Effector memory CD4-positive, alpha-beta T cell (primary cell): ENCODE measurements around the gene DPP6.

ENCODE experiments used
- DNase-seq, 3 donors: peaks; one replicate each; pipeline ENCODE4 v3.0.0-alpha.2; 2020
- H3K27ac ChIP-seq: 2 replicates; pipeline ENCODE4 v1.7.0; 2013; ENCODE audit warnings: mild to moderate bottlenecking, low read length, moderate library complexity; ENCODE audit not compliant: insufficient read depth, poor library complexity, severe bottlenecking
- H3K27me3 ChIP-seq: replicated peaks from 2 replicates; pipeline ENCODE4 v1.7.0; 2013; ENCODE audit warnings: mild to moderate bottlenecking, low read length; ENCODE audit not compliant: insufficient read depth, control insufficient read depth, poor library complexity, severe bottlenecking
- H3K36me3 ChIP-seq: 2 replicates; pipeline ENCODE4 v1.7.0; 2013; ENCODE audit warnings: mild to moderate bottlenecking, low read length, moderate library complexity; ENCODE audit not compliant: control insufficient read depth, insufficient read depth
- H3K4me1 ChIP-seq: 2 replicates; pipeline ENCODE4 v1.7.0; 2013; ENCODE audit warnings: low read length, mild to moderate bottlenecking; ENCODE audit not compliant: control insufficient read depth, insufficient read depth, poor library complexity, severe bottlenecking
- H3K4me3 ChIP-seq: 2 replicates; pipeline ENCODE4 v1.7.0; 2013; ENCODE audit warnings: low read length, low read depth, mild to moderate bottlenecking; ENCODE audit not compliant: insufficient read depth, poor library complexity, severe bottlenecking
- H3K9me3 ChIP-seq: 2 replicates; pipeline ENCODE4 v1.7.0; 2013; ENCODE audit warnings: mild to moderate bottlenecking, low read length, moderate library complexity; ENCODE audit not compliant: control insufficient read depth

Gene DPP6

DNA sequence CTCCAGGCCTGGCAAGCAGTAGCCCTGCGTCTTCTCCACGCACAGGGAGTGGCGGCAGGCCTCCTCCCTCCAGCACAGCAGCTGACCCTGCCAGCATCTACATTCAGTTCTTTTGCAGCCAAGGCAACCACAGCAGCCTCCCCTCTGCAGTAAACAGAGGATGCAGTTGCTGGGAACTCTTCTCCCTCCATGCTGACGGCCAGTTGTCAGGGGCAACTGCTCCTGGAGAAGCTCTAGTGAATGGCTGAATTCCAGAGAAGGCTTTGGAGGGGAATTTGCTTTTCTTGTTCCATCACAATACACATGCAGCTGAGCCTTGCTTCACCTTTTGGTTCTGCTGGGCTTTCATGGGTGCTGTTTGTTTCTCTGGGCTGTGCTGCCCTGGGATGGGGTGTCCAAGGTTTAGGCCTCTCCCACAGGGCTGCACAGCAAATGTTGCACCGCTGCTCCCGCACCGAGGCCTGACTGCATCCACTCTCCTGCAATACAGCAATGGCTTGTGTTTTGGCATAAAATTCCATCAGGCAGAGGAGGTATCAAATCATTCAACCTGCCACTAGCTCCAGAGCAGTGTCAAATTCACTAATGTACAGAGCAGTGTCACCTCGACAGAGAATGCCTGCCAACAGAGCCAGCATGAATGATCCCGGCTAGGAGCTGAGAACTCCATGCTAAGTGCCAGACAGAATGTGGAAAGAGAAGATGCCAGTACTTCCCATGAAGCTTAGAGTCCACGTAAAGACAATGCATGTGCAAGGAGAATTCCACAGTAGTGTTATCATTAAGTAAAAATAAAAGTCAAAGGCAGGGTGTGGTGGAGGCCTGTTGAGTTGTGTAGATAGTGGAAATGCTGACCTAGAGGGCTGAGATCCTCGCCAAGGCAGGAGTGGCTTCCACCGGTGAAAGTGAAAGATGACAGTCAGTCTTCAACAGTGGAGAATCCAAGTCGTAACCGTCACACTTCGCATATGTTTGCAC, 399.6 kb downstream of the DPP6 start:
- Histone ChIP-seq H3K9me3 (no peaks in the 10 kb centered on the region), H3K4me3 (no peak overlapping the region), H3K27me3 (no peaks in the 10 kb centered on the region), H3K27ac (no peak overlapping the region), H3K4me1 (no peaks in the 10 kb centered on the region), H3K36me3 (no peaks in the 10 kb centered on the region)
- DNase-seq, result no peak

DNA sequence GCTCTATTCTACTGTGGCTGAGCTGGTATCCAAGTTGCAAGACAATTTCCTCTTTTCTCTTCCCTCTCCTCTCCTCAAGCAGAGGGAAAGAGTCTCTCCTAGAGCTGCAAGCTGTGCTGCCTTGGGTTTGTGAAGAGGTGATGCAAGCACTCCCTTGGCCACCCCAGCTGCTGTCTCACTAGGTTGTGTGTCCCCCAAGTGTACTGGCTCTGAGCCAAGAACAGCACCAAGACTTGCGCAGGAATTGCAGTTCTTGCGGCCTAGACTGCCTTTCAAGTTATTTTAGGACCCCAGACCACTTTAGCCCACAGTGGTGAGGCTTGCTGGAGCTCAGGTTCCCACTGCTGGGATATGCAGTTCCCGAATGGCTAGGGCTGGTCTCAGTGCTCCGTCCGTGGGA, 411.6 kb downstream of the DPP6 start:
- Histone ChIP-seq H3K36me3 (no peaks in the 10 kb centered on the region), H3K27ac (no peak overlapping the region), H3K27me3 (no peaks in the 10 kb centered on the region), H3K9me3 (no peaks in the 10 kb centered on the region), H3K4me1 (no peaks in the 10 kb centered on the region), H3K4me3 (no peak overlapping the region)
- DNase-seq, result no peak

DNA sequence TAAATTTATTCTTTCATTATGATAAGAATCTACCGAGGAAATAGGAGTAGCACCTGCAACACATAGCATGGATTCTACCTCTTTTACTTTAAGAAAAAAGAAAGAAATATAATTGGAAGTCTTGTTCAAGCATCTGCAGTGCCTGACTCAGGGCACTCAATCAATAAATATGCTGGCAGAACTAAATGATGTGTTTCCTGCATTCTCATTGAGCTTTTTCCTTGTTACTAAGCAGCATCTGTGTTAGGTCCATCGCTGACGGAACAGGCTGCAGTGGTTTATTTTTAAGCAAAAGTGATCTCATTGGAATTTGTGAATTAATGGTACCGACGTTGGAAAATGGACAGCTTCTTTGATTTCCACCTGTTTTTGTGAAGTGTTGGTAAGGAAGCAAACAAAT, 417.5 kb downstream of the DPP6 start:
- H3K36me3 ChIP-seq, result no peaks in the 10 kb centered on the region

DNA sequence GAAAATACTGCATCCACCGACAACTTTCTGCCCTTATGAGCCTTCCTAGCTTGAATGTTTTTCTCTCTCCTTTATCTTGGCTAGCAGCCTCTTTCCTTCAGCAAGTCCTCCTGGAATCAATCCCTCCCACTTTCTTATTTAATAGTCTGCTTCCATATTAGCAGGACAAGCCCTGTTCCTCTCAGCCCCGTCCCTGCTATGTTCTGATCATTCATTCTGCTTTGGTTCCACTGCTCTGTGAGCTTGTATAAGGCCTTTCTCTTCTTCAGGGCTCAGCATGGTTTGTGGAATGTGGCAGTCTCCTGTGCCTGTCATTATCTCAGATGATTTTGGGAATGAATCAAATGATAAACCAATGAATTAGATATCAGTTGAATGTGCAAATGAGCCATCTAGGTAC, 420.1 kb downstream of the DPP6 start:
- H3K27me3 ChIP-seq, result no peaks in the 10 kb centered on the region
- no peaks in the 10 kb centered on the region for H3K9me3 ChIP-seq
- no peak overlapping the region for H3K4me3 ChIP-seq
- H3K4me1 ChIP-seq, result no peaks in the 10 kb centered on the region
- H3K36me3 ChIP-seq, result no peaks in the 10 kb centered on the region
- DNase-seq, result no peak
- H3K27ac ChIP-seq, result no peak overlapping the region

More for the DNA sequence above, 417.5 kb downstream of the DPP6 start:
- Histone ChIP-seq H3K4me3 (no peak overlapping the region), H3K27ac (no peak overlapping the region), H3K4me1 (no peaks in the 10 kb centered on the region), H3K9me3 (no peaks in the 10 kb centered on the region), H3K27me3 (no peaks in the 10 kb centered on the region)
- no peak for DNase-seq

DNA sequence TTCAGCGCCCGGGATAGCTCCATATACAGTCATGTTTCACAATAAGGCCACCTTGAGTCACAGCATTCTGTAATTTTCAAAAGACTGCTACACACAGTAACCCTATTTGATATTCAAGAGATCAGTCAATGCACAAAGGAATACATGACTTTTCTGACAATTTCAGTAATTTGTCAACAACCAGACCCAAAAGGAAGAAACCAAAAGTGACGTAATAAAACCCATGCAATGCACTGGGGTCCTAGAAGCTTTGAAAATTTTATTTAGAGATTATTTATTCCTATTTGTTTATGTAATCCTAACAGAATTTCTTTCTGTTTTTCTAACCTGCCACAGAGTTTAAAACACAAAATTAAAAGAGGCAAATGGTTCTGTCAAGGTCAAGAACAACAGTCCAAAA, 421.2 kb downstream of the DPP6 start:
- H3K4me3 ChIP-seq, result no peak overlapping the region
- H3K27me3 ChIP-seq, result no peaks in the 10 kb centered on the region
- H3K36me3 ChIP-seq, result no peaks in the 10 kb centered on the region
- H3K4me1 ChIP-seq, result no peaks in the 10 kb centered on the region
- no peak for DNase-seq
- H3K27ac ChIP-seq, result no peak overlapping the region
- H3K9me3 ChIP-seq, result no peaks in the 10 kb centered on the region

DNA sequence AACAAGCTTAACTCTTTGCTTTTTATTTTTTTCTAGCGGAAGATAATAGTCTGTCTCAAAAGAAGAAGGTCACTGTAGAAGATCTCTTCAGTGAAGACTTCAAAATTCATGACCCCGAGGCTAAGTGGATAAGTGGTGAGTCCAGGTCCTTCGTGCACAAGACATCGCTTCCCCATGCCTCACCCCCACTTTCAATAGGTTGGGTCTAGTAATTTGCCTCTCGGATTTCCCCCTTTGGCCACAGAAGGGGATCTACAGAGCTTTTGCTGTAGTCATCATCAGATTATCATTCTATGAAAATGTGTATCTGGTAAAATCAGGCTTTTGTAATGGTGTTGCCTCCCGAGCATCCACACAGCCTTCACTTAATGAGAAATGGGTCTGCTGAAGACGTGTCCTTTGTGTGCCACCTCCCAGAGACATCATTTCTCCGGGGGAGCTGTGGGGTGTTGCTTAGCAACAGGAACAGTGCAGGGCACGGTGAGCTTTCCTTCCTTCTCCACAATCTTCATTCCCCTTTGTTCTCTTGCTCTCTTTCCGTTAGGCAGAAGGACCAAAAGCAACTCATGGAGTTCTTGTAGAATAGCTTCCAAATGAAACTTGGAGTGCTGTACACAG, 422.8 kb downstream of the DPP6 start:
- no peaks in the 10 kb centered on the region for H3K36me3 ChIP-seq
- no peak for DNase-seq
- no peak overlapping the region for H3K4me3 ChIP-seq
- H3K27ac ChIP-seq, result no peak overlapping the region
- no peaks in the 10 kb centered on the region for H3K9me3 ChIP-seq
- no peaks in the 10 kb centered on the region for H3K4me1 ChIP-seq
- H3K27me3 ChIP-seq, result no peaks in the 10 kb centered on the region

DNA sequence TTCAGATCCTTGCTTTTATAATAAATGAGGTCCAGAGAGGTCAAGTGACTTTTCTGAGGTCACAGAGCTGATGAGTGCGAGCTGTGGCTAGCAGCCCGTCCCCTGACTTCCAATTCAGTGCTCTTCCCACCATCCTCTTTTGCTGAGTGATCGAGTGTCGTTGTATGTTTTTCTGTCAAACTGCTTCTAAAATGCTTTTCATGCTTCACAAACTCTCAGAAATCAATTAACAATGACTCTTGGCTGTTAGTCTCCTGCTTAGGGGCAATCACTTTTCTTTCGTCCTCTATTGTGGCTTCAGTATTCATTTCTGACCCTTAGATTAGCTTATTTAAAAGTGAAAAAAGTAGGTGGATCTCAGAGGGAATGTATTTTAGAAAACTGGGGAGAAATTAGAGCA, 423.7 kb downstream of the DPP6 start:
- Histone ChIP-seq H3K4me3 (no peak overlapping the region), H3K27ac (no peak overlapping the region), H3K4me1 (no peaks in the 10 kb centered on the region), H3K36me3 (no peaks in the 10 kb centered on the region), H3K9me3 (no peaks in the 10 kb centered on the region), H3K27me3 (no peaks in the 10 kb centered on the region)
- DNase-seq, result no peak

DNA sequence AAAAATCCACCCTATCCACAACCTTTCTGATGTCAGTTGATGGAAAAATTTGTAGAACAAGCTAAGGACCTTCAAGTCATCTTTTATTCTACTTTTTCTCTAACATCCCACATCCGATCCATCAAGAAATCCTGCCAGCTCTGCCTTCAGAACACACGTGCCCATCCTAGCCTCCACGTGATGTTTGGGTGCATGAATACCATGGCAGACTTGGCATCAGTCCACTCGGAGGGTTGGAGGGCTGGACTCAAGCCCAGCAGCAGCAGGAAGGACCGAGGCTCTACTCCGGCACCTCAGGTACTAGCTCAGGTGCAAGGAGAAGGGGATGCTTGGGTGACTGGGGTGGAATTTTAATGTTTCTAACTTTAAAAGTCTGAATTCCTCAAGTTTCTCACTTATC, 428.6 kb downstream of the DPP6 start:
- no peaks in the 10 kb centered on the region for H3K36me3 ChIP-seq
- no peak overlapping the region for H3K4me3 ChIP-seq
- DNase-seq, result no peak
- H3K27ac ChIP-seq, result no peak overlapping the region
- no peaks in the 10 kb centered on the region for H3K9me3 ChIP-seq
- no peaks in the 10 kb centered on the region for H3K27me3 ChIP-seq
- no peaks in the 10 kb centered on the region for H3K4me1 ChIP-seq

DNA sequence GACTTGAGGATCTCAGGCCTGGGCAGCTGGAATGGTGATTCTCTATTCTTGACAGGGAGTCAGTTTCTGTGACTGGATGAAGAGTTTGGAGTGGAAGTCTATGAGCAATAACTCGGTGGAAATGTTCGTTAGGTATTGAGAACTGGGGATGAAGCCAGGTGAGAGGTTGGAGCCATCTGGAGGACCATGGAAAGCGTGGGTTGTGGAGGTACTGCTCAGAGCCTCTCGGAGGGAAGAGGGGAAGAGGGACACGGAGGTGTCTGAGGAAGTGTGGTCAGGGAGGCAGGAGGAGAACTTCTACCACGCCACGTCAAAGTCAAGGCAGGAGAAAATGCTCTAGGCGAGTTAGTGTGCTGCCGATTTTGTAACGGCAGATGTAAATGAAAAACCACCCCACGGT, 430.7 kb downstream of the DPP6 start:
- H3K4me1 ChIP-seq, result no peaks in the 10 kb centered on the region
- H3K27me3 ChIP-seq, result no peaks in the 10 kb centered on the region
- no peak overlapping the region for H3K4me3 ChIP-seq
- DNase-seq, result no peak
- H3K27ac ChIP-seq, result no peak overlapping the region
- no peaks in the 10 kb centered on the region for H3K9me3 ChIP-seq
- H3K36me3 ChIP-seq, result no peaks in the 10 kb centered on the region

DNA sequence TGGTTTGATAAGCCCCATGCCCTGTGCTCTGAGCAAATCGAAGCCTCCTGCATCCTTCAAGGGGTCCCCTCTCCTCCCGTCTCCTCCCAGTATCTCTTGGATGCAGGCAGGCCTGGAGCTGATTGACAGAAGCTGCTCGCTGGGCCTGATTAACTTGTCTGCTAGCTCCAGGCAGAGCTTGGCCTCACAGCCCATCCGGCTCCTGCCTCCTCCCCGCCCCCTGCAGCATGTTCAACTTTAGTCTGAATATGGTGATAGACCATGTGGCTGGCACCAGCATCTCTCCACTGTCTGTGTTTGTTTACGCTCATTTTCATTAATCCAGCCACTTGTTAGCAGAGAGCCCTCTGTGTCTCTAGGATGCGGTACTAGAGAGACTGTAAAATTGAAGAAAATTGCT, 432.2 kb downstream of the DPP6 start:
- Histone ChIP-seq H3K27ac (no peak overlapping the region), H3K27me3 (no peaks in the 10 kb centered on the region), H3K4me3 (no peak overlapping the region), H3K36me3 (no peaks in the 10 kb centered on the region), H3K9me3 (no peaks in the 10 kb centered on the region), H3K4me1 (no peaks in the 10 kb centered on the region)
- no peak for DNase-seq
